ENCODE results near the gene MCRS1.
"Not testable (repeated sequence)": the region's sequence is repeated elsewhere in the genome, so short reads cannot be mapped to it uniquely, and the experiment has no call there.

MCRS1 gene, protein sequence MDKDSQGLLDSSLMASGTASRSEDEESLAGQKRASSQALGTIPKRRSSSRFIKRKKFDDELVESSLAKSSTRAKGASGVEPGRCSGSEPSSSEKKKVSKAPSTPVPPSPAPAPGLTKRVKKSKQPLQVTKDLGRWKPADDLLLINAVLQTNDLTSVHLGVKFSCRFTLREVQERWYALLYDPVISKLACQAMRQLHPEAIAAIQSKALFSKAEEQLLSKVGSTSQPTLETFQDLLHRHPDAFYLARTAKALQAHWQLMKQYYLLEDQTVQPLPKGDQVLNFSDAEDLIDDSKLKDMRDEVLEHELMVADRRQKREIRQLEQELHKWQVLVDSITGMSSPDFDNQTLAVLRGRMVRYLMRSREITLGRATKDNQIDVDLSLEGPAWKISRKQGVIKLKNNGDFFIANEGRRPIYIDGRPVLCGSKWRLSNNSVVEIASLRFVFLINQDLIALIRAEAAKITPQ

DNA sequence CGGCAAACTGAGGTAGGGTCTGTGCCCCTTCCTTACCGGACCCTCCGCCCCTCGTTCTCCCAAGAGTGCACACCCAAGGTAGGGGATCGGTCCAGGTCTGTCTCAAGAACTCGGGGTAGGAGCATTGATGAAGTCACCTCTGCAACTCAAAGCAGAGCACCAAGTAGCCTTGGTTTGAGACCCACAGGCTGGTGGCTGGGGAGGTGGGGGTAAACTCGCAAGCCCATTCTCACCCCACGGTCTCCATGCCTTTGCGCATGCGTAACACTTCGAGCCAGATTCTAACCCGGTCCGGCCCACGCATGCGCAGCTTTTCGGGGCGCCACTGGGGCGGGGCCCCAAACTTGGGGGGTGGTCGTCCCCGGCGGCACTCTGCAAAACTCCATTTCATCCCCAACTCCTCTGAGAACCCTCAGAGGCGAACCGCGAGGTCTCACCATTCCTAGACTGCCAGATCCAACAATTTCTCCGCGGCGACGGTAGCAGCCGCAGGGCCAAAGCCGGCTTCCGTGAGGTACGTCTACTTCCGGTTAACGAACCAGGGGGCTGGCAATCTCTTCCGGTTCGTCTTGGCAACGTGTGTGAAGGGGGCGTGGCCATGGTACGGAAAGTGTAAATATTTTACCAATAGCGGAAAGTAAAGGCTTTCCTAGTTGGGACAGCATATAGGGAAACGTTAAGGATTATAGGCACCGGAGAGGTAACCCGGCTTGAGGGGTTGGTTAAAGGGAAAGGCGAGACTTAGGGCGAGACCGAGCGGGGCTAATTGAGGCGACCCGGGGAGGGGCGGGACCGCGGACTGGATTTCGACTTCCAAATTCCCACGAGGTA is at the start of gene MCRS1:
Gene MCRS1, minus strand, starts transcription at position 532 of the 831 bp plus-strand sequence. CDS start 1,411 bp downstream, outside the sequence.
- DNase-seq = peak; percentile 93

DNA sequence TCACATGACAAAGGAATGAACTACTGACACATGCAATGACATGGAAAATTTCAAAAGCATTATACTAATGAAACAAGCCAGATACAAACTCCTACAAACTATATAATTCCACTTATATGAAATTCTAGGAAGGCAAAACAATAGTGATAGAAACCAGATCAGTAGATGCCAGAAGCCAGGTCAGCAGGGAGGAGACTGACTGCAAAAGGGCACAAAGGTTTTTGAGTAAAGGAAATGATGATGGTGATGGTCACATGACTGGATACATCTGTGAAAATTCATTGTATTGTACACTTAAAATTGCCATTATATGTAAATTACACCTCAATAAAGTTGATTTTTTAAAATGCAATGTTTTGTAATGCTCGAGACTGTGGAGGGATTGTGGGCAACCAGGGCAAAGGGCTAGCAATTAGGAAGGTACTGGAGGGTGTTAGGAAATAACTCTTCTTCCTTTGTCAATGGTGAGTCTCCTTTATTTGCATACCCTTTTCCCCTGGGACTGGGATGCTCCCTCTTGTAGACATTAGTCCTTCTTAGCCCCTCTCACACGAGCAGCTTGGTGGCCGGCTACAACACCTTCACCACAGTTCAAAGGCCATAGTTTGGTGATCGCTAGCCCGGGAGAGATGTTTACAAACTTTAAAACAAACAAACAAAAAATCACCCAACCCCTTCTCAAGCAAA is 48.7 kb upstream of the MCRS1 start:
- no peak for DNase-seq

DNA sequence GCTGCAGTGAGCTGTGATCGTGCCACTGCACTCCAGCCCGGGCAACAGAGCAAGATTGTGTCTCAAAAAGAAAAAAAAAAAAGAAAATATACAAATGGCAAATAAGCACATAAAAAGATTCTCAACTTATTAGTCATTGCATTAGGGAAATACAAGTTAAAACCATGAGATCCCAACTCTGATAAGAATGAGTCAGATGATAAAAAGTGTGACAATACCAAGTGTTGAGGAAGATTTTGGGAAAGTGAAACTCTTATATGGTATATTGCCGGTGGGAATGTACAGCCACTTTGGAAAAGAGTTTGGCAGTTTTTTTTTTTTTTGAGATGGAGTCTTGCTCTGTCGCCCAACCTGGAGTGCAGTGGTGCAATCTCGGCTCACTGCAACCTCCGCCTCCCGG is 47.8 kb upstream of the MCRS1 start:
- no peak for DNase-seq

DNA sequence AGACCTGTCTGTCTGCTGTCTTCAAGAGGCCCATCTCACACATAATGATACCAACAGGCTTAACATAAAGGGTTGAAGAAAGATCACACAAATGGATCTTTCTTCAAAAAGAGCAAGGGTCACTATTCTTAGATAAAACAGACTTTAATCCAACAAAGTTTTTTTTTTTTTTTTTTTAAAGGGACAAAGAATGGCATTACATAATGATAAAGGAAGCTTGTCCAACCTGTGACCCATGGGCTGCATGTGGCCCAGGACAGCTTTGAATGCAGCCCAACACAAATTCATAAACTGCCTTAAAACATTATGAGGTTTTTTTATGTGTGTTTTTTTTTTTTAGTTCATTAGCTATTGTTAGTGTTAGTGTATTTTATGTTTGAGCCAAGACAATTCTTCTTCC is 44.3 kb upstream of the MCRS1 start:
- no peak for DNase-seq

DNA sequence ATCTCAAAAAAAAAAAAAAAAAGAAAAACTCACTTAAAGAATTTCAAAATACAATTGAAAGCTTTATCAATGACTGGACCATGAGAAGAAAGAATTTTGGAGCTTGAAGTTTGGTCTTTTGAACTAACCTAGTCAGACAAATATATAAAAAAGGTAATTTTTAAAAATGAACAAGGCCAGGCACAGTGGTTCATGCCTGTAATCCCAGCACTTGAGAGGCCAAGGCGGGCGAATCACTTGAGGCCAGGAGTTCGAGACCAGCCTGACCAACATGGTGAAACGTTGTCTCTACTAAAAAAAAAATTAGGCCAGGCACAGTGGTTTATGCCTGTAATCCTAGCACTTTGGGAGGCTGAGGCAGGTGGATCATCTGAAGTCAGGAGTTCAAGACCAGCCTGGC is 42.8 kb upstream of the MCRS1 start:
- DNase-seq = not testable (repeated sequence)

DNA sequence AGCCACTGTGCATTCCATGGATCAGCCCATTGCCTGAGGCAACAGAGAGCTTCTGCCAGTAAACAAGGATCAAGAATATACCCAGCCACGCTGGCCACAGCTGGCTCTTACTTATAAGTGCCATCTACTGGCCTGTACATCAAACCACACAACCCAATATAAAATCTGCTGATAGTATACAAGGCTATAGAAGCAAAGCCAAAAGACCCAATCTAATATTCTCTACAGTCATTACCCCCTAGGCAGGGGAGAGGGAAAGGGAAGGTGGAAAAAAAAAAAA is 41.9 kb upstream of the MCRS1 start:
- no peak for DNase-seq

DNA sequence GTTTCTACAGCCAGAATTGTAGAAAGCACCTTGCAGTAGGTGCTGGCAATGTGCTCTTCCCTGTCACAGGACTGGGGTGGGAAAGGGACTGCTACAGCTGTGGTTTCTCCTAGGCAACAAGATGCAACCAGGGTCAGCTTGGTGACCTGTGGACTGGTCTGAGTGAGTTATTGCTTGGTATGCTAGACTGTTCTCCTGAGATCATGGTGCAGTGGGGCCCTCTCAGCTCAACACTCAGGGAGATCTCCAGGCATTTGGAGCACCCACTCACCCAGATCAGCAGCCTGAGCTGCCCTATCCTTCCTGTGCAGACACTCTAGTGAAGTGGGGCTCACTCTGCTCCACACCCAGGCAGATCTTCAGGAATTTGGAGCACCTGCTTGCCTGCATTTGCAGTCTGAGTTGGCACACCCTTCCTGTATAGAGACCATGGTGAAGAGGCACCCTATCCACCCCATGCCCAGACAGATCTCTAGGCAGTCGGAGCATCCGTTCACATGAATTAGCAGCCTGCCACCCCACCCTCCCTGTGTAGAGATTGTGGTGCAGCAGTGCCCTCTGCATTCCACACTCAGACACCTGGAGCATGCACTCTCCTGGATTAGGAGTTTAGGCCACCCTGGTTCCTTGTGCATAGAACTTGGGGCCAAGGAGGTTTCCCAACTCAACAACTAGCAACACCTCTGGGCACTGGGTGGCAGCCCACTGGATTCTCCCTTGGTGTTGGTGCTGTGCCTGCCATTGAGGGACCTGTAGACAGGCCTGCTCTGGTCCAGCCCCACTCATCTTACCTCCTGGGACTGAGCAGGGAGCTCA is 41.3 kb upstream of the MCRS1 start:
- no peak for DNase-seq

DNA sequence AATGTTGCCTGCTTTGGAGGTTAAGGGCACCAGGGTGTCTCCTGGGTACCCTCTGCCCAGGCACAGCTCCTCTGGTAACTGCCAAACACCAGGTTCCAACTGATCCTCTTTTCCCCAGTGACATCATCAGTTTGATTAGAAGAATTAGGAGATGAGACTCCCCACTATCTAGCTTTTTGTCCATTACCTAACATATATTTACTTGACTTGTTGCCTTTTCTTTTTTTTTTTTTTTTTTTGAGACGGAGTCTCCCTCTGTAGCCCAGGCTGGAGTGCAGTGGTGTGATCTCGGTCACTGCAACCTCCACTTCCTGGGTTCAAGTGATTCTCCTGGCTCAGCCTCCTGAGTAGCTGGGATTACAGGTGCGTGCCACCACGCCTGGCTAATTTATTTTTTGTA is 37.6 kb upstream of the MCRS1 start, which contains the start of gene FAM186B:
Gene FAM186B, minus strand, starts transcription at position 101 of the 400 bp plus-strand sequence. CDS start 162 bp downstream, outside the sequence.
- DNase-seq = not testable (repeated sequence)

DNA sequence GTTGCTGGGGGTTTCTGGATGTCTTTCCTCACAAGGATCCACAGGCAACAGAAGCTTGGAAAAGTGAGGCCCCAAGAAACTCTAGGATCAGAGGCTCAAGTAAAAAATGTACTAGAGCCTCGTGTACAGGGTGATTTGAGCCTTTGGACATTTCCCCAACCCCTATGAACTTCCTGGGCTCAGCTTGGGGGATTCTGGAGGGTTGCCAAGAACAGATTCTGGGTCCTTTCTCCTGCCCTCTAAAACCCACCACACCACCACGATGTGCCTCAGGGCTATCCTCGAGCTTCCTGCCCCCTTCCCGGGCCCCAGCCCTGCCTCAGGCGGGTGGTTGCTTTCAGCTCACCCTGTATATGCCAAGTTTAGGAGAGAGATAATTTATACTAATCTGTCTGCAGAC is 36.9 kb upstream of the MCRS1 start:
- no peak for DNase-seq

DNA sequence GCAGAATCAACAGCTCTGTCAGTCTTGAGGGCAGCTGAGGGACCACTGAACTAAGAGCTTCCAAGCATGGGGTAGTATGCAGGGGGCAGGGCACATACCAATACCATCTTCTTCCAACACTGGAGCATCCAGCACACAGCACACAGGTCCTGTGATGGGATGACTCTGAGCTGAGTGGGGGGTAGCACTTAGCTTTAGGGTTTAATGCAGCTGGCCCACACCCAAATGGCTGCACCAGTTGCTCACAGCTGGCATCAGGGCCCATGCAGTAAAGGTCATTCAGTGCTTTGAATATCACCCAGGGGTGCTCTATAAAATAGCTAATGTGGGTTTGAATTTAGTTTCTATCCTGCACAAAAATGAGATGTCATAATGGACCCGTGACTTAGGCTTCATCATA is 35.8 kb upstream of the MCRS1 start:
- no peak for DNase-seq

DNA sequence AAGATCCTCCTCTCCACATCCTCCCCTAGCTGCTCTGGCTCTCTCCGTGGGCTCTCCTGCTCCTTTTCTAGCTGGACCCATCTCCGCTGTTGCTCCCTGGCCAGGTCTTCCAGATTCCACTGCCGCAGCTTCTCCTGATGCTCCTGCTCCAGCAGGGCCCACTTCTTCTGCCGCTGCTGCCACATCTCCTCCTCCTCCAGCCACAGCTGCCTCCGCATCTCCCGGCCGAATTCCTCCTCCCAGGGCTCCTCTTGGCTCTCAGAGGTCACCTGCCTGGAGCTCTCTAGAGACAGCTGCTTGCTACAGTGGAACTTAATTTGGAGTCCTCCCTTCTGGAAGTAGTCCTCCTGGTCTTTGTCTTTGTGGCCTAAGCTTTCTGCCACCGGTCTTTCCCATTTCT is 32.0 kb upstream of the MCRS1 start:
- no peak for DNase-seq

DNA sequence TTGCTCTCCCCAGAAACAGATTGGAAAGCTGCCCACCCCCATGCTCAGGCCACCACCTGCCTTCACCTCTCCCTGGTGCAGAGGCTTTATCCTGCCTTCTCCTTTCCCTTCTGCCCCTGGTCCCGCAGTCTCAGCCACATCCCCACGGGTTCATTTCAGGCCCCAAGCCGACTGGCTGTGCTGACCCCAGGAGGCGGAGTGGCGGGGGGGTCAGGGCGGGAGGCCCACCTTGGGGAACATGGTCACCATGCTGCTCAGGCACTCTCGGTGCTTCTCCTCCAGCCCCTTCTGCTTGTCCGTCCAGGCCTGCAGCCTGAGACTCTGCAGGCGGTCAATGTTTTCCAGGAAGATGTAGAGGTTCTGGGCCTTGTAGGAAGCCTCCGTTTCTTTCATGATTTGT is 30.6 kb upstream of the MCRS1 start:
- no peak for DNase-seq

DNA sequence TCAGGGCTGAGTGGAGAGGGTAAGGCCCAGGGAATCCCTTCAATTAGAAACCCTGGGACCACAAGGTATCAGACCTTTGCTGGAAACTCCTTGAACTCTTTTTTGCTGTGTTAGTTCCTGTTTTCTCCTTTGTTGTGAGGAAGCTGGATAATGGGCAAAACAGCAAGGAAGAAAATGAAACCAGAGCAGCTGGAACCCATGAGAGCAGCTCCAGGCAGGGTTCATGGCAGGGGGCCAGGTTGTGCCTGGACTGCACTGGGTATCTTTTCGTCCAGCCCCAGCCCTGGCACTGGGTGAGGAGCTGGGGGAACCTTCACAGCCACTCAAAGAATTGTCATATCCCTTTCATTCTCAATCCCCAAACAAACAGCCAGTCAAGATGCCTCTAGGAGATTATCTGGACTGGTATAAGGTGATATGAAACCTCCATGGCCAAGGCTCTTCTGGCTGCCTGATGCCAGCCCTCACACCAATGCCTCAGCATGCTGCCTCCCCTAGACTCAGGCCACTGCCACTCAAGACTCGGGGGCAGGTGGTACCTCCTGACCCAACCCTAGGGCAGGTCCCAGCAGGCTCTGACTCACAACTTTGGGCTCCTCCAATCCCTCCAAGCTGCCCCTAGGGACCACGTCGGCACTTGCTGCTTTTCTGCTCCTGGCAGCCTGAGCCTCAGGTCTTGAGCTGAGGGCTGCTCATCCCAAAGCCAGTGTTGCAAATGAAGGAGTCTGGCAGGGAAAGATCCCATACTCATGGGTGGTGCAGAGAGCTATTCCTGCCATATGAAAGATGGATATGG is 21.0 kb upstream of the MCRS1 start:
- DNase-seq = no peak

DNA sequence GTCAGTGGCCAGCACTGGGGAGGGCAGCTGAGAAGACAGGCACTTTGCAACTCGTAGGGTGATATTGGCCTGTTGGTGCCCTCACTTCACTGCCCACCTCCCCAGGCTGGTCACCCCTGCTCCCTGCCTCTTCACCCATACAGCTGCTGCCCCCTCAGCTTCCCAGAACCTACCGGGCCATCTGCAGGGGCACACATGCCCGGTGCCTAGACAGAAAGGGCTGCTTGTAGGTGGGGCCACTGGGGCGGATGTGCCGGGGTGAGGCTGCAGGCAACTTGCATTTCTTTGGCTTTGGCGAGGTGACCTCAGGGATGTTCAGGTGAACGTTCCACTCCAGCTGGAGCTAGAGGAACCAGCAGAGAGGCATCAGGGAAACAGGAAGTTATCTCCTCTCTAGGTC is 20.3 kb upstream of the MCRS1 start:
- DNase-seq = no peak

DNA sequence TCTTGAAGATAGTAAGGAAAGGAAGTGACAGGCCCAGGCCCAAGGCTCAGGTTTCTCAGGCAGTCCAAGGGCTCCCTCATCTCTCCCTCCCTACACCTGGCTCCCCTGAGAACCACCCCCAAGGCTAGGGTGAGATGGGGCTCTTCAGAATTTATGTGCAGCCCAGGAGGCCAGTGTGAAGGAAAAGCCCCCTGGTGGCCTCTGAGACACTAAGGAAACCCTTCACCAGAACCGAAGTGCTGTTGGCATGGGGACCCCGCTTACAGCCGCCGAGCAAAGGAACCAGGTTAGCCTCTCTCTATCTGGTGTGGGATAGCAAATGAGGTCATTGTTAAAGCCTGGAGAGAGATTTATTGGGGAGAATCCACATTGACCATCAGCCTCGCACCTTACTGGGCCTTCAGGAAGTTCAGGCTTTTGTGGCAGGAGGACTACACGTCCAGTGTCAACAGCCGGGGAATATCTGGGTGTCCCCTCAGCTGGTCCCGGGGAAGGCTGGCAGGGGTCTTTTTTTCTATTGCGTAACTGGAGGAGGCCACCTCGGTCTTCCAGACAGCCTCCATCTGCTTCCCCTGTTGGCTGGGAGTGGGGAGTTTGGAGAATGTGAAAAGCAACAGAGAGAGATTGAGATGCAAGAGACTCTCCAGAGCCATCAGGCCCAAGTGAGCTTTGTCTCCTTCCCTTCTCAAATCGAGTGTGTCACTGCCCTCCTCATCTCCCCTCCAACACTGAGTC is 19.4 kb upstream of the MCRS1 start:
- DNase-seq = no peak

DNA sequence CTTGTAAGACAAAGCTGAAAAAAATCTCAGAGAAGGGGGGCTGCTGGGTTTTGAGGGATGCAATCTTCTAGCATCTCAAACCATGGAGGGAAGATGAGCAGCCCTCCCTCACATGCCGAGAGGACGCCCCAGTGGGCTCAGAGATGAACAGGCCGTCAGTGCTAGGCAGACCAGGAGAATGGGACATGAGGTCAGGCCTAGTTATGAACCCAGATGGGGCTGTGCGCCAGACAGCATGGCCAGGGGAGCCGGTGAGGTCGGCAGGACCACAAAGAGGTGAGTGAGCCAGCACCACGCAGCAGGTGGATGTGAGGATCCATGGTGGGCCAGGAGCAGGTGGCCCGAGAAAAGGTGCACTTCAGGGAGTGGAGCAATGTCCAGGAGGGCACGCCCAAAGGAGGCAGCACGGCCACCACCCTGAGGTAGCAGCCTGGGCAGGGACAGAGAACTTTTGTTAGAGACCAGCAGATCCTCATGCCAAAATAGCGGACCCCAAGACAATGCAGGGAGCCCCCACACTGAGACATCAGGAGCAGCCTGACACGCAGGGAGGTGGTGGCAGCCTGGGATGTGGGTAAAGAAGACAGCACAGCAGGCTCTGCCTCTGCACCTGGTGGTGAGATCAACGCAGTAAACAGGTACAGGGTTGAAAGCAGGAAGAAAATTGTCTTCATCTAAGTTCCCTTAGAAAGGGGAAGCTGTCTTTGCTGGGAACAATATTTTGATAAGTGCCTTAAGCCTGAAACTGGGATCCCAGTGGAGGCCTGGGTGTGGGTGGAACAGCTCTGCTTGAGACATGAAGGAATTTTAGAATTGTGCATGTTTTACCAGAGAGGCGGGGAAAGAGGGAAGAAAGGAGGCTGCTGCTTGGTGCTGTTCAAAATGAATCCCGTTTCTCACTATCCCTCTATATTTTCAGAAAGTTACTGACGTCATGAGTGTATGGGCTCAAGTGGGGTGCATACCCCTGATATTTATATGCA is 17.8 kb upstream of the MCRS1 start:
- DNase-seq = no peak

DNA sequence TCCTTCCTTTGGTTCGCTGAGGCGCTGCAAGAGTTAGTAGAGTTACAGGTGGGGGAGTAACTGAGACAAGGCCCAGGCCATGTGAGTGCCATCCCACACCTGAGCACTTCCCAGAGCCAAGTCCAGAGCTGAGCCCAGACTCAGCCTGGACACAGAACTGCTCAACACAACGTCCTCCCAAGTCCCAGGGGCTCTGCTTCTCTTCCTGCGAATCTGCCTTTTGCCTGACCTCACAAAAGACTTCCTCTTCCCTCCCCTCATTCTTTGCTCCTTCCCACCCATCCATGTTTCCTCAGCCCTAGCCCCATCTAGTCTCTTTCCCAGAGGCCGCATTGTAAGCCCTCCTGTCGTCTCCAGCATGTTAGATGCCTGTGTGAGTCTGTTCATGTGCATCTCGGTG is 16.6 kb upstream of the MCRS1 start:
- DNase-seq = no peak

DNA sequence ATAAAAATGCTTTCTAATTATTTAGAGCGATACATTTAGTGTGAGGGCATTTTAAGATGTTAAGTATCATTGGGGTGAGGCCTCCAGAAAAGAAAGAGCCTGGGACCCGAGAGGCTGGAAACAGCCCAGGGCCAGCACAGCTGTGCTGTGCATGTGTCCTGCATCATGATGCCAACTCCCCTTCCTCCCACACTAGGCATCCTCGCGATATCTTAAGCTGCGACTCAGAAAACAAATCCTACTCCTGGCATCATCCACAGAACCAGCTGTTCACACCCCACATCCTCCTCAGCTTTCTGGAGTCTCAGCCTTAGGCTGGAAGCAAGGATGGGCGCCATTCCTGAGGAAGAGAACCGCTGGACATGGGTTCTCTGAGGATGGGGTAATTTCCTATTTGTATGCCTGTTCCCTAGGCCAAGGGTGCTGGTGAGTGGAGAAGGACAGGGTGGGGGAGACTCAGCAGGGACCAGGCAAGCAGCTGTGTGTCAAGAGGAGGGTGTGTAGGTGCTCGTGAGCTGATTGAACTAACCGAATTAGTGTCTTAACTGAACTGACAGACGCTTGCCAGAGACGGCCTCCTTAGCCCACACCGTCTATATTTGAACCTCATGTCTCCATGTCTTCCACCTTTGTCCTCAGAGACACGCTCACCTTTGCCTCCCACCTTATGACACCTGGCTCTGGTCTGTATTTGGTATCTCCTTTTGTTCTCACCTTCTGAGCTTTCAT is 15.6 kb upstream of the MCRS1 start:
- DNase-seq = no peak

DNA sequence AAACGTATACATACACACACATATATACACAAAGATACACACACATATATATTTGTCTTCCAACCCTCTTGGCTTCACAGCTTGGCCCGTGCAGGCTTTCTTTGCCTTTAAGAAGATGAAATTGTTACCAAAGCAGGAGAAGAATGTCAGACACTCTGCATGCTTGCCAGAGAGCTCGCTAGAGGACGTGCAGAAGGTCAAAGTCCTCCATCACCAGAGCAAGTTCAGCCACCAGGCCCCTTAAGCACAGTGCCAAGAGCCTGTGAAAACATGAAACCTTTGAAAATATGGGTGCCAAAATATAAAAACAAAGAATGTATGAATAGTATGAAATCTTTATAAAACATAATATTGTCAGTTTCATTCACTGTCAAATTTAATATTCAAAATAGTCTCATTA is 14.9 kb upstream of the MCRS1 start:
- no peak for DNase-seq

Measured in activated CD4-positive, alpha-beta T cell treated with anti-CD3 and anti-CD28 coated beads, Interleukin-10, Interleukin-2, amounts not matched to agents 100 ng/mL and 50 ng/mL, durations not matched to agents 16 hours and 8 hours (primary cell).